HCT116 (cell line): ENCODE measurements around the gene HIVEP1.

ENCODE experiments used
- EGR1 ChIP-seq: IDR thresholded peaks from 2 replicates; pipeline ENCODE4 v1.6.1; 2012; ENCODE audit warnings: low read depth
- ELF1 ChIP-seq: IDR thresholded peaks from 2 replicates; pipeline ENCODE4 v1.6.1; 2012; ENCODE audit warnings: low read depth, borderline replicate concordance
- EZH2phosphoT487 ChIP-seq: fragments of 200-600 bp; IDR thresholded peaks from 2 replicates; pipeline ENCODE4 v1.6.1; 2018; ENCODE audit warnings: antibody characterized with exemption, borderline replicate concordance
- MAX ChIP-seq: IDR thresholded peaks from 2 replicates; pipeline ENCODE4 v1.6.1; 2012
- POLR2A ChIP-seq: IDR thresholded peaks from 2 replicates; pipeline ENCODE4 v1.7.0; 2011; ENCODE audit warnings: borderline replicate concordance; ENCODE audit not compliant: insufficient read depth, insufficient read length; ENCODE audit errors: extremely low read depth
- POLR2AphosphoS5 ChIP-seq: IDR thresholded peaks from 2 replicates; pipeline ENCODE4 v1.6.1; 2011; ENCODE audit warnings: mild to moderate bottlenecking, low read depth, low read length, moderate library complexity
- REST ChIP-seq: IDR thresholded peaks from 2 replicates; pipeline ENCODE4 v1.6.1; 2012; ENCODE audit warnings: low read depth
- SRF ChIP-seq: IDR thresholded peaks from 2 replicates; pipeline ENCODE4 v1.6.1; 2012; ENCODE audit warnings: low read depth
- TCF7L2 ChIP-seq: IDR thresholded peaks from 2 replicates; pipeline ENCODE4 v1.7.0; 2011; ENCODE audit warnings: borderline replicate concordance, inconsistent platforms; ENCODE audit not compliant: insufficient read depth, insufficient read length; ENCODE audit errors: extremely low read depth
- TF ChIP-seq, protein P1 (sequence below), 3 experiments: fragments of 200-600 bp in 1 of 3; sonication (generic) in 1 of 3; IDR thresholded peaks in 2 of 3; conservative IDR thresholded peaks in 1 of 3; 2 replicates each; pipeline ENCODE4 v1.5.1; 2012 to 2017; ENCODE audit warnings: low read depth in 2 of 3, low read length in 2 of 3, antibody characterized with exemption in 1 of 3, borderline replicate concordance in 1 of 3, control low read depth in 1 of 3, mild to moderate bottlenecking in 1 of 3, mixed read lengths in 1 of 3, mixed run types in 1 of 3, moderate library complexity in 1 of 3; ENCODE audit not compliant: insufficient read depth in 1 of 3

GRCh38 chr6:12189661-12190060 lies 177.5 kb downstream of the HIVEP1 start:
- TF ChIP-seq POLR2A (no peak), EZH2phosphoT487 (no peak), TCF7L2 (no peak), EGR1 (no peak), SRF (no peak), ELF1 (no peak), POLR2AphosphoS5 (no peak), REST (no peak), MAX (no peak)
- TF ChIP-seq, protein P1, sequence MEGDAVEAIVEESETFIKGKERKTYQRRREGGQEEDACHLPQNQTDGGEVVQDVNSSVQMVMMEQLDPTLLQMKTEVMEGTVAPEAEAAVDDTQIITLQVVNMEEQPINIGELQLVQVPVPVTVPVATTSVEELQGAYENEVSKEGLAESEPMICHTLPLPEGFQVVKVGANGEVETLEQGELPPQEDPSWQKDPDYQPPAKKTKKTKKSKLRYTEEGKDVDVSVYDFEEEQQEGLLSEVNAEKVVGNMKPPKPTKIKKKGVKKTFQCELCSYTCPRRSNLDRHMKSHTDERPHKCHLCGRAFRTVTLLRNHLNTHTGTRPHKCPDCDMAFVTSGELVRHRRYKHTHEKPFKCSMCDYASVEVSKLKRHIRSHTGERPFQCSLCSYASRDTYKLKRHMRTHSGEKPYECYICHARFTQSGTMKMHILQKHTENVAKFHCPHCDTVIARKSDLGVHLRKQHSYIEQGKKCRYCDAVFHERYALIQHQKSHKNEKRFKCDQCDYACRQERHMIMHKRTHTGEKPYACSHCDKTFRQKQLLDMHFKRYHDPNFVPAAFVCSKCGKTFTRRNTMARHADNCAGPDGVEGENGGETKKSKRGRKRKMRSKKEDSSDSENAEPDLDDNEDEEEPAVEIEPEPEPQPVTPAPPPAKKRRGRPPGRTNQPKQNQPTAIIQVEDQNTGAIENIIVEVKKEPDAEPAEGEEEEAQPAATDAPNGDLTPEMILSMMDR (IDR thresholded peaks at IDR 0.05 in 2 of 3, conservative IDR thresholded peaks at IDR 0.05 in 1 of 3; ENCODE audit: borderline replicate concordance in 1 of 3, insufficient read depth in 1 of 3, low read depth in 2 of 3, low read length in 2 of 3) = no peak
